ENCODE results near the gene DICER1.

The DICER1 gene

GRCh38 chr14:95066427-95066986, 90.8 kb downstream of the DICER1 start:
- no peak for TF ChIP-seq CTCF (IDR thresholded peaks at IDR 0.05; ENCODE audit: control insufficient read depth, insufficient read depth, low read depth, low read length, missing control alignments)
- no peak overlapping the region for H3K4me3 ChIP-seq (ENCODE audit: control insufficient read depth, low read depth, low read length)
- DNase-seq (ENCODE audit: low read depth) = no peak

GRCh38 chr14:95065411-95065810, 91.9 kb downstream of the DICER1 start:
- no peak for DNase-seq (ENCODE audit: low read depth)
- TF ChIP-seq CTCF (IDR thresholded peaks at IDR 0.05; ENCODE audit: control insufficient read depth, insufficient read depth, low read depth, low read length, missing control alignments) = no peak
- no peak overlapping the region for H3K4me3 ChIP-seq (ENCODE audit: control insufficient read depth, low read depth, low read length)

GRCh38 chr14:95064734-95065133, 92.6 kb downstream of the DICER1 start:
- no peak for DNase-seq (ENCODE audit: low read depth)
- TF ChIP-seq CTCF (IDR thresholded peaks at IDR 0.05; ENCODE audit: control insufficient read depth, insufficient read depth, low read depth, low read length, missing control alignments) = no peak

GRCh38 chr14:95064256-95064655, 93.1 kb downstream of the DICER1 start:
- H3K4me3 ChIP-seq (ENCODE audit: control insufficient read depth, low read depth, low read length) = no peak overlapping the region
- no peak for DNase-seq (ENCODE audit: low read depth)
- no peak for TF ChIP-seq CTCF (IDR thresholded peaks at IDR 0.05; ENCODE audit: control insufficient read depth, insufficient read depth, low read depth, low read length, missing control alignments)

More at GRCh38 chr14:95064734-95065133, 92.6 kb downstream of the DICER1 start:
- H3K4me3 ChIP-seq (ENCODE audit: control insufficient read depth, low read depth, low read length) = no peak overlapping the region

GRCh38 chr14:95063391-95063790, 93.9 kb downstream of the DICER1 start:
- no peak for DNase-seq (ENCODE audit: low read depth)
- no peak for TF ChIP-seq CTCF (IDR thresholded peaks at IDR 0.05; ENCODE audit: control insufficient read depth, insufficient read depth, low read depth, low read length, missing control alignments)
- H3K4me3 ChIP-seq (ENCODE audit: control insufficient read depth, low read depth, low read length) = no peak overlapping the region

GRCh38 chr14:95062946-95063345, 94.4 kb downstream of the DICER1 start:
- DNase-seq (ENCODE audit: low read depth) = no peak
- no peak for TF ChIP-seq CTCF (IDR thresholded peaks at IDR 0.05; ENCODE audit: control insufficient read depth, insufficient read depth, low read depth, low read length, missing control alignments)

GRCh38 chr14:95062220-95062619, 95.1 kb downstream of the DICER1 start:
- DNase-seq (ENCODE audit: low read depth) = no peak
- TF ChIP-seq CTCF (IDR thresholded peaks at IDR 0.05; ENCODE audit: control insufficient read depth, insufficient read depth, low read depth, low read length, missing control alignments) = no peak
- H3K4me3 ChIP-seq (ENCODE audit: control insufficient read depth, low read depth, low read length) = no peak overlapping the region

More at GRCh38 chr14:95062946-95063345, 94.4 kb downstream of the DICER1 start:
- no peak overlapping the region for H3K4me3 ChIP-seq (ENCODE audit: control insufficient read depth, low read depth, low read length)
